HS-27A (cell line): ENCODE results near the gene VAV2.

Source experiments
- DNase-seq: peaks from one replicate; pipeline ENCODE4 v3.0.0-alpha.2; 2012; ENCODE audit warnings: low read depth, missing footprints

Gene VAV2

GRCh38 chr9:133952598-133953550 lies 39.2 kb downstream of the VAV2 start:
- DNase-seq: no peak

GRCh38 chr9:133951265-133951664 lies 40.9 kb downstream of the VAV2 start:
- no peak for DNase-seq

GRCh38 chr9:133950629-133951111 lies 41.5 kb downstream of the VAV2 start:
- no peak for DNase-seq

GRCh38 chr9:133950192-133950591 lies 41.9 kb downstream of the VAV2 start:
- DNase-seq: no peak

GRCh38 chr9:133949486-133950061 lies 42.5 kb downstream of the VAV2 start:
- no peak for DNase-seq

GRCh38 chr9:133948561-133949485 lies 43.3 kb downstream of the VAV2 start:
- no peak for DNase-seq

DNA sequence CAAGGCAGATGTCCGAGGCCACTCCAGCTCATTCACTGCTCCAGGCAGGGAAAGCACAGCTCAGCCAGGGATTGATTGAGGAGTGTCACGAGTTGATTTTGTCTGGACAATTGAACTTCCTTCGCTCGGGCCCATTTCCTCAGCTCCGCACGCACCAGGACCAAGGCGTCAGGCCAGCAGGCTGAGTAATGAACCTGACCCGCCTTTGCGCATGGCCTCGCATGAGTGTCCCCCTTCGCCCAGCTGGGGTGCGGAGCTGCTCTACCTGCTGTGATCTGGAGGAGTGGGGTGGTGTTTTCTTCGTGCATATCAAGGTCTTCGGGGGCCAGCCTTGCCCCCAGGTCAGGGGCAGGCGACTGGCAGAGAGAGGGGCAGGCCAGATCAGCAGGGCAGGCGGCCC lies 44.0 kb downstream of the VAV2 start:
- no peak for DNase-seq

DNA sequence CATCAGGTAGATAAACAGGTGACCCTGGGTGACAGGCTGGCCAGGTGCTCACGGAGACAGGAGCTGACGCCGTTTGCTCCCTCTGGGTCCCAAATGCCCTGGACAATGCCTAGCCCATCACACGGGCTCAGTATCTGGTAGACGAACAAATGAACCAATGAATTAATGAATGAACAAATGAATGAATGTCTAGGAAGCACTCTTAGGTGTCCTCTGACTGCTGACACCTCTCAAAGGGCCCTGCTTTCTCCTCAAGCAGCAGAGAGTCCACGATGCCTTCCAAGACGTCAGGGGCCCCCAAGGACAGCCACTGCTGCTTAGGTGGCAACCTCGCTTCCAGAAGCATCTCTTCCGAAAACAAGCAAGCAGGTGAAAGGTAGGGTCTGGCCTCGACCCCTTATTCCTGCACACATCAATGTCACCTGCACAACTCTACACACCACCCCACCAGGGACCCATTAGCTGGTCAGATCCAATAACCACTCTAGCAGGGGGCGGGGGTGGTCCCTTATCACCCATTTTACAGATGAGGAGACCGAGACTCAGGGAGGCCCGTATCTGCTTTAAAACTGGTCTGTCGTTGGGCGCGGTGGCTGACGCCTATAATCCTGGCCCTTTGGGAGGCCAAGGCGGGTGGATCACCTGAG lies 45.2 kb downstream of the VAV2 start:
- DNase-seq: no peak

- DNase-seq: no peak
Observed at GRCh38 chr9:133945977-133946753, 46.0 kb downstream of the VAV2 start.

DNA sequence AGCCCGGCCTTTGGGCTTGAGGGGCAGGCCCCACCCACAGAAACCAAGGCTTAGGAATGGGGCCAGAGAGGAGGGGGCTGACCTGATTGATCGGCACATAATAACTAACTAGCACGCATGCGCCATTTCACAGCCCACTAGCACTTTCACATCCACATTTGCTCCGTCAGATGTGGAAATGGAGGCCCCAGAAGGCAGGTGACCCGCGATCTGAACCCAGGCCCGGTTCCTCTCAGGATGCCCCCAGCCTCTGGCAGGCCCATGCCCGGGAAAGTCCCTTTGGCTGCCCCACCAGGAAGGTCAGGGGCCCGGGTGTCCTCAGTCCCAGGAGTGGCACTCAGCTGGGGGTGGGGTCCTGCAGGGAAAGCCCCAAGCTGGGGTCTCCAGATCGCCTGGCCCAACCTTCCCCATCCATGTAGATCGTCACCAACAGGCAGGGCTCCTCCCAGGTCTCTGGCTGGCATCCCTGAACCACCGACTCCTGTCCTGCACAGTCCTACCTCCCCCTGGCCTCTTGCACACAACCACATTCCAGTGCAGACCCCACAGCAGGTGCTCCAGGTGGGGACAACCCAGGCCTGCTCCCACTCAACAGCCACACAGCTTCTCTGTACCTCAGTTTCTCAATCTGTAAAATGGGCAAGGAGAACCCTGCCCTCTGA lies 46.7 kb downstream of the VAV2 start:
- no peak for DNase-seq

GRCh38 chr9:133944746-133945135 lies 47.4 kb downstream of the VAV2 start:
- DNase-seq: no peak

GRCh38 chr9:133943781-133944745 lies 48.1 kb downstream of the VAV2 start:
- no peak for DNase-seq

- DNase-seq: no peak
Observed at GRCh38 chr9:133943036-133943780, 48.9 kb downstream of the VAV2 start.

DNA sequence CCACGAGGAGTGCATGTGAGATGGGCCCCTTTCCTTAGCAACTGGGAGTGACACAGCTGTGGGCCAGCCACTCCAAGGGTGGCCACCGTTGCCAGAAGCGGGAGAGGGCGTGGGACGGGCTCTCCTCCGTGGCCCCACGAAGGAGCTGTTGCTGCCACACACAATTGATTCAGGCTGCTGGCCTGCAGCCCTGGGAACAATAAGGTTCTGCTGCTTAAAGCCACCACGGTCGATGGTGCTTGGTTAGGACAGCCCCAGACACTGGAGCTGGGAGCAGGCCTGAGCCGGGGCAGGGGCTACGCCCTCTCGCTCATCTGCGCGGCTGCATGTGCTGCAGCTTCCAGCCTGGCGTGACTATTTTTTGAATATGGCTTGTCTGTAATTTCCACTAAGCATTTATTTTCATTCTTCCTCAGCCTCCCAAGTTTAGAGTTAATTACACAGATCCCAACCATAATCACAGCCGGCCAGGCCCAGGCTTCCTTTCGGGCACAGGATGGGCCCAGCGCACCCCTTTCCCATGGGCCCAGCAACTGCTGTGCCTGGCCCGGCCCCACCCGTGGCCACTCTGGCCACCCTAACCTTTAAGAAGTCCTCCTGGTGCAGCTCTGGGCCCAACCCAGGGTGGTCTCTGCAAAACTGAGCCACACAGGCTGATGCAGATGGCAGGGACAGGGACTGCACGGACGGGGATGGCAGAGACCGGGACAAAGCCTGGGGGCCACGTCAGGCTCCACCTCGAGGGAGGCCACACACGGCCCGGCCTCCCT lies 49.7 kb downstream of the VAV2 start:
- no peak for DNase-seq

DNA sequence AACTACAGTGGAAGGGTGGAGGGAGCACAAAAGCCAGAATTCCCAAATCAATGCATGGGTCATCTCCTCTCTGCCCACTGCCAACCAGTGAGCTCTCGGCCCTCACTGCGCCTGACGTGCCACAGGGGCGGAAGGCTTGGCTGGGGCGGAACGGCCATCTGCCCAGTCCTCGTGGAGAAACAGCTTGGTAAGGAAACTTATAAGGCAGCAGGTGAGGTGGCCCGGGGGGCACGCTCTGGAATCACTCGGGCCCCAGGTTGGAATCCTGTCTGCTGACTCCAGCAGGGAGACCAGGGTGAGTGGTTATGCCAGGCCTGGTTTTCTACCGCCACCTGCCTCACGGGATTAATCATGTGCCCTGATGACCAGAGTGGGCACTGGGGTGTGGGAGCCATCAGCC lies 52.3 kb downstream of the VAV2 start:
- no peak for DNase-seq

GRCh38 chr9:133939171-133939785 lies 52.8 kb downstream of the VAV2 start:
- no peak for DNase-seq

- no peak for DNase-seq
Observed at GRCh38 chr9:133938753-133939152, 53.4 kb downstream of the VAV2 start.
